Measurements from ENCODE around the gene FCAMR.
A peak's percentile ranks its signal among the peaks of the same experiment; 100 is the strongest.
"Not testable (repeated sequence)": the region's sequence is repeated elsewhere in the genome, so short reads cannot be mapped to it uniquely, and the experiment has no call there.

Gene FCAMR

GRCh38 chr1:206930210-206930798 is 40.0 kb downstream of the FCAMR start:
- DNase-seq, result no peak

GRCh38 chr1:206929524-206929923 is 40.7 kb downstream of the FCAMR start:
- no peak for DNase-seq

DNA sequence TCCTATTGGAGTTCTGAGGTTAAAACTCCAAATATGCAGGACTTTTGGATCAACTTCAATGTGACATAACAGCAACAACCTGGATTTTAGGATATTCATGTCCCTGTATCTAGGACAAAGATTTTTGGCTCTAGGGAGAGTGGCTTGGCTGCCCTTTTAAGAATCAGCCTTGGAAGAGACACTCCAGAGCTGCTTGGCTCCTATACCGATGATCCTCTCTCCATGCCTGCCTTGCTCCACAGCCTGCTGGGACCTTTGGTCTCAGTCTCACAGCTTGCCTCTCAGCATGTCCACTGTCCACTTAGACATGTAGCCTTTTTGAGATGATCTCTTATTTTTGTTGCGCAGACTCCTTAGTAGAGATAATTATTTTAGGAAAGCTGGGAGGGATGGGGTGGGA is 44.0 kb downstream of the FCAMR start:
- DNase-seq, result no peak

DNA sequence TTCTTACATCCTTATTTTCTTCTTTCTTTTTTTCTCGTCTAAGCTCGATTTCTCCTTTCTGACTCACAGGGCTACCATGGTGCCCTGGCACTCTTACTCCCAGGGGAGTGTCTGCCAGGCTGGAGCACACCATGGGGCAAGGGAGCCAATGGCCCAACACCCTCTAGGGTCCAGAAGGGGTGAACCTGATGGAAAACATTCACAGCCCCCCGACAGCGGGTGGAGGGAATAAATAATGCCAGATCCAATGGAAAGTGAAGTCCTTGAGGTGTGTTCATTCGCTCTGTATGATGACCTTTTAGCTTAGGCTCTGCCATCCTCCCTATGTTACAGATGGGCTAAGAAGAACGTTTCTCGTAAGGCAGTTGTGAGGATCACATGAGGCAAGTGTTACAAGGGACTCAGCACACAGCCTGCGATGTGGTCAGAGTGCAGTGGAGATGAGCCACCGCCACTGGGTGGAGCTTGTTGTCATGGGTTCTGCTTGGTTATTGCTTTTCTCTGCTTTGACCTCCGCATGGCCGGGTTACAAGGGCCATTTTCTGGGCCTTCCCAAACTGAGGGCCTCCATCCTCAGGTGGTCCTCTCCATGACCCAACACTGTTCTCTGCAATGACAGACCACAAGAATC is 45.0 kb downstream of the FCAMR start:
- DNase-seq, result no peak

- DNase-seq, result no peak
Observed at GRCh38 chr1:206924592-206925105, 45.6 kb downstream of the FCAMR start.

GRCh38 chr1:206923961-206924557 is 46.2 kb downstream of the FCAMR start:
- not testable (repeated sequence) for DNase-seq

GRCh38 chr1:206923009-206923960 is 47.0 kb downstream of the FCAMR start:
- DNase-seq, result no peak

DNA sequence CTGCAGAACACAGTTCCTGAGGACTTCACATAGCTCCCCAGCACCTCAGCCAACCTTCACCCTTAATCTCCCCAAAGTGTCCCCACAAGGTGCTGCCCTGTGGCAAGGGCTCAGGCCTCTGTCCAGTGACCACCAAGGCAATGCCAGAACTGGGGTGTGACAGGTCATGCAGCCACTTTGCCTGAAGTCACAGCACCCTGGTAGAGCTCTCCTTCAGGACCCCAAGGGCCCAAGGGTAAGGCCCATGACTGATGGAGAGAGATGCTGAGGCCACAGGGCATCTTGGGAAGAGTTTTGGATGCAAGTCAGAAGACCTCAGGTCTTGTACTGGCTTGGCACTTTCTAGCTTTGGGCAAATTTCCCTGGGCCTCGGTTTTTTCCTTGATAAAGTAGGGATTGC is 47.7 kb downstream of the FCAMR start:
- DNase-seq, result no peak

DNA sequence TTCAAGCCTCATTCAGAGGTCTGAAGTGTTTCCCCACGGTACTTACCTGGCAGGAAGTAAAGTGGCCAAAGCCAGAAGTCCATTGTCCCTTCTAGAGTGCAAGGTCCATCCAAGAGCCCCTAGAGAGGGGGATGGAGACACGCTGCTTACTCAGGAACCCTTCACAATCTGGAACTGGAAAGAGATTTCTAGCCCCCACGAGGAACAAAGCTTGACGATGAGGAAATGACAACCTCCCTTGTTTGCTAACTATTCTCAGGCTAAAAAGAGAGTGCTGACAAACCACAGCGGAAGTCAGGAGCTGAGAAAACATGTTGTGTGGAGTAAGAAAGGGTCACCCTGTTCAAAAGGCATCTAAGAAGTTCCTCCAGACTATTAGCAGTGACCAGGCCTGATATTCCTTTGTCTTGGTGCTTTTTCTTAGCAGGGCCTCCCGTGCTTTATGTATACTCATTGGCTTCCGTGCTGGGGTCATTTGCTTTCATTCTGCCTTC is 48.4 kb downstream of the FCAMR start, which contains the start of gene FCMR:
FCMR (minus strand) TSS at position 170 of the 494 bp plus-strand sequence; CDS start at position 83, 87 bp downstream.
- no peak for DNase-seq

DNA sequence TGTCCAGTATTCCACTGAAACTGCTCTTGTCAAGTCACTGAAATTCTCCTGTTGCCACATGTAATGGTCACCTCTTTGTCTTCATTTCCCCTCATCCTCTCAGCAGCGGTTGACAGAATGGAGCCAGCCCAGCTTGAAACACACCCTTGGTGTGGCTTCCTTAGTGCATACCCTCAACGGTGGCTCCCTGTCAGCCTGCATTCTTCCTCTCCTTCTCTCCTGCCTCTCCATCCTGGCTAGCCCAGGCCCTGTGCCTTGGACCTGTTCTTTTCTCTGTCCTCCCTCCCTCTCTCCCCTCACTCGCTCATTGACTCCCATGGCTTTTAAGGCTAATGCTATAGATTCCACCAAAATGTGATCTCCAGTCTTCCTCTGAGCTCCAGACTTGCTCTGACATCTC is 52.2 kb downstream of the FCAMR start:
- no peak for DNase-seq

DNA sequence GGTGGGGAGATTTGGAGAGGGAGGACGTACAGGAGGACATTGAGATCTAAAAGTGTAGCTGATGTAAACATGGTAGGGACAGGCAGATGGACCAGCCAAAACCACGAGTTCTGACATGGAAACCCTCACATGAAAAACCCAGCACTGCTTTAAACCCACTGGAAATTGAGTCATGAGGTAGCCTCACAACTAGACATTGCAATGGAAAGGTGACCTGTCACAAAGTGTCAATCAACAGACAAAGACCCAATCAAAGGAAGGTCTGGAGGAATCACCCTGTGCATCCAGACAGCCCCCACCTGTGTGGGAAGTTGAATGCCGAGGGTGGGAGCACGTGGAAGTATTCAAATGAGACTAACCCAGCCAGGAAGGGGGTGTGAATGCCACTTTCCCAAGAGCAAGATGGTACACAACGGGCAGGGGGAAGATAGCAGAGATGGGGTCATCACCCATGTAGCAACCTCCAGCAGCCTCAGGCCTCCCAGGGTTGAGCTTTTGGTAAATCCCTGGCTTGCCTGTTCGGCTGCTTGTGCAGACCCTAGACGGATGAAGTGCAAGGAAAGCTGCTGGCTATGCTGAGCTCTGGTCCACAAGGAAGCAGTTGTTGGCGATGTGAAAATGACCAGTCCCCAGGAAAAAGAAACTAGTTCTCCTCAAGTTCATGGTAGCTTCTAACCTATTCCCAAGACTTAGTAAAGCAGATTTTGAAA is 54.1 kb downstream of the FCAMR start:
- DNase-seq, result no peak

DNA sequence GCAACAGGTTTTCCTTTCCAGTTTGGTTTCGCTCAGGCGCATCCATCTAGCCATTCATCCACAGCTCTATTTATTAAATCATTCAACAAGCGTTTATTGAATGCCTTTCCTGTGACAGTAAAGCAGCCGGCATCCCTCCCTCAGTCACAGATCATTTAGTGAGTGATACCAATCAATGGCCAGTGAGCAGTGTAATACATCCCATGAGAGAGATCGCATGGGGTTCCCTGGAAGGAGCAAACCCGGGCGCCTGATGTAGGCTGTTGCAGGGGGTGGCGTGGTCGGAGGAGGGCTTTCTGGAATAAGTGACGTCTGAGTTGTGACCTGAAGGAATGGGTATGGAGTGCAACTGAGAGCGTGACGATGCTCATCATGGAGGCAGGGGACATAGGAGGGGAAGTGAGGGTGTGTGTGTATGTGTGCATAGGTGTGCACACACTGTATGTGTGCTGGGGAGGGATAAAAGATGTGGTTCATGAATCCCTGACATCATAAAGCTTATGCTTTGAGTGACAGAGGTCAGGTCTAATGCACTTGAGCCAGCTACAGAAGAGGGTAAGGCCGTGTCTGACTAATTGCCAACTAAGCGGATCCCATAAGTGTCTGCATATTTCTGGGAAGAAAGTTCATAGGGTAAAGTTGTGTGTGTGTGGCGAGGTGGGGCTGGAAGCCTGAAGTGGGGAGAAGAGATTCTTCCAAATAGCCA is 55.1 kb downstream of the FCAMR start:
- no peak for DNase-seq

DNA sequence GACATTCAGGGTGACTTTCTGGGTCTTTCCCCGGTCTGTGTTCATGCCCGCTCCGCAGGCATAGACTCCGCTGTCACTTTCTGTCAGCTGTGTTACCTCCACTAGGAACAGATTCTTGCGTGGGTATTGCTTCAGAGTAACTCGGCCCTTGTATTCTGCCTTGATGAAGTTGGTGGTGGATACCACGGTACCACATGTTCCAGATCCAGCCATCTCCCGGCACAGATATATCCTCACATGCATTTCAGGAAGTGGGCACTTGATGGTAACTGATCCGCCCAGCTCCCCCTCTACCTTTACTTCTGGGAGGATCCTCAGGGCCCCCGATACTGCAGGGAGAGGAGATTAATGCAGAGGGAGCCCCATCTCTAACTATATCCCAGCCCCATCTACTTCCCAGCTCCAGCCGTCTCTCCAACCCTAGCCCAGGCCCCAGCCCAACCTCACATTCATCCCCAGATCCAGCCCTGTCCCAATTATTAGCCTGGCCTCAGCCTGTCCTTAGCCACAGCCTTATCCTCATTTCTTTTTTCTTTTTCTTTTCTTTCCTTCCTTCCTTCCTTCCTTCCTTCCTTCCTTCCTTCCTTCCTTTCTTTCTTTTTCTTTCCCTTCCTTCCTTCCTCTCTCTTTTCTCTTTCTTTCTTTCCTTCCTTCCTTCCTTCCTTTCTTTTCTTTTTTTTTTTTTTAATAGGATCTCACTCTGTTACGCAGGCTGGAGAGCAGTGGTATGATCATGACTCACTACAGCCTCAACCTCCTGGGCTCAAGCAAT is 56.3 kb downstream of the FCAMR start:
- no peak for DNase-seq

DNA sequence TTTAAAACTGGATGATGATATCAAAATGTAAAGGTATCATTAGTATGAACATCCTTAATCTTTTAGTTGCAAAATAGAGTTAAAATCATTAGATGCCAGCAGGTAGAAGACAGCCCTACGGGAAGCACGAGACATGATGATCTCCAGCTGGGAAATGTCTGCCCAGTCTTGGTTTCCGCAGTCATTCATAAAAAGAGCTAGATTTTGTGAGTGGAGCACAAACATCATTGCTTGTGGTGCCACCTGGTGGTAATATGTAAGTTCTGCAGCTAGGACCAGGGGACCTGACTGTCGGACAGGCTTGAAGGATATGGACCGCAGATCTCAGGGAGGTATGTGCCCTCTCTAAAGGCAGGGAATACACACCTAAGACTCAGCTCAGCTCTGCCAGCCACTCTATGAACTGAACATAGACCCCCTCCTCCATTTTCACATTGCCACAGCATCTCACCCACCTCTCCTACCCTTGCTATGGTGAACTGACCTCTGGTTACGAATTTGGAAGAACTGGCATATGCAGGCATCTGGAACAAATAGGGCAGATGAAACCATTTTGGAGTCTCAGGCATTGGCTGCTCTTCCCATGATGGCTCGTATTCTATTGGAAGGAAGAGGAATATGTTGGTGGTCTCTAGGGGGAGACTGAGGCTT is 57.7 kb downstream of the FCAMR start:
- peak; percentile 73 for DNase-seq

- no peak for DNase-seq
Observed at GRCh38 chr1:206911064-206911663, 59.1 kb downstream of the FCAMR start.

DNA sequence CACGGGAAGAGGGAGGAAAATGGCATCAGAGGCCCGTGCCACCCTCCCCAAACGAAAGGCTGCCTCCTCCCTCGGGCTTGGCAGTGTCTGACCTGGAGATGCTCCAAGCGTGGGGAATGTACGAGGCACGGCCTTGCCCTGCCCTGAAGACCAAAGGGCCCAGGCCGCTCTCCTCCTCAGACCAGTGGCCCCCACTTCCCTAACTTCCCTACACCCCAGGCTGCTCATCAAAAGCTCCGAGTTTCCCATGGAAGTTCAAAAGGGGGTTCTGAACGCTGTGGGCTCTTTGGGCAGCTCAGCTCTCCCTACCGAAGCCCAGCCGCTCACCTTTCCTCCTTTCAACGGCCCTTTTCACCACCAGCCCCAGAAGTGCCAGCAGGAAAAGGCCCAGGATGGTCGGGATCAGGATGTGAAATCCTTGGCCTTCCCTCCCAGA is 60.4 kb downstream of the FCAMR start:
- no peak for DNase-seq

- DNase-seq, result peak; percentile 51
Observed at GRCh38 chr1:206909161-206909882, 60.9 kb downstream of the FCAMR start.

- DNase-seq, result no peak
Observed at GRCh38 chr1:206908038-206908437, 62.2 kb downstream of the FCAMR start.
